ENCODE results near the gene RNF168. TPM values are rescaled to one million over a fixed set of nuclear protein-coding genes. Genes with fewer than 3 reads are reported as not detected.

RNF168 gene
- total RNA-seq, 1 experiment from 2014 or later: 65.5 TPM

GRCh38 chr3:196499807-196500524 lies 3.6 kb downstream of the RNF168 start:
- H3K27ac ChIP-seq (ENCODE audit: insufficient read length, low read depth, low read length): peak overlapping the region; percentile 32

More at GRCh38 chr3:196499807-196500524, 3.6 kb downstream of the RNF168 start:
- no peaks in the 10 kb centered on the region for H4K20me1 ChIP-seq (ENCODE audit: control insufficient read depth, insufficient read depth, insufficient read length)
- WGBS (ENCODE audit: extremely low coverage, insufficient read length, low lambda C conversion rate): no CpG with 5 or more reads among the region's 11 CpGs
- H2BK15ac ChIP-seq (ENCODE audit: low read depth, low read length): no peak overlapping the region
- H2BK5ac ChIP-seq (ENCODE audit: insufficient read length, low read length): no peak overlapping the region
- H3K23me2 ChIP-seq (ENCODE audit: insufficient read length, low read depth, low read length, poor library complexity, severe bottlenecking): peaks cover 9% of the 10 kb centered on the region
- H3K9ac ChIP-seq (ENCODE audit: extremely low read depth, insufficient read length, low read length): peak overlapping the region; percentile 36
- Mint-ChIP-seq H3K4me3 (peak overlapping the region; percentile 98 to 100), H3K36me3 (ENCODE audit: insufficient read depth in 1 of 3, low read depth in 3 of 3) (peaks cover 33 to 36% (median 34%) of the 10 kb centered on the region in 3 experiments), H3K27ac (peak overlapping the region; percentile 2 to 79 (median 67); a peak in 5 of 7 replicates), H3K4me1 (peaks cover 23 to 31% of the 10 kb centered on the region in 2 experiments), H3K27me3 (ENCODE audit: low read depth) (no peaks in the 10 kb centered on the region), H3K9me3 (no peaks in the 10 kb centered on the region)
- peaks cover 4% of the 10 kb centered on the region for H3K79me1 ChIP-seq (ENCODE audit: insufficient read depth, low read depth, low read length, poor library complexity, severe bottlenecking)
- H3T11ph ChIP-seq (ENCODE audit: low read length): no peak overlapping the region
- H2BK12ac ChIP-seq (ENCODE audit: insufficient read length, low read depth, low read length): no peak overlapping the region
- no peak for TF ChIP-seq CTCF (conservative IDR thresholded peaks at IDR 0.05)
- H3K14ac ChIP-seq (ENCODE audit: insufficient read depth, low read length): no peak overlapping the region
- peak overlapping the region; percentile 75 for H3K4me2 ChIP-seq (ENCODE audit: insufficient read depth, insufficient read length, low read length)
- H3K9me3 ChIP-seq (ENCODE audit: control insufficient read depth, low read depth, low read length): no peaks in the 10 kb centered on the region
- no peak overlapping the region for H3K56ac ChIP-seq (ENCODE audit: insufficient read length, low read depth, low read length)
- H4K5ac ChIP-seq (ENCODE audit: insufficient read length, low read depth, low read length): no peak overlapping the region
- DNase-seq: no peak
- no peak overlapping the region for H2BK20ac ChIP-seq (ENCODE audit: low read depth, low read length, poor library complexity, severe bottlenecking)
- H3K79me2 ChIP-seq (ENCODE audit: insufficient read depth, low read length): peaks cover 53% of the 10 kb centered on the region
- no peak overlapping the region for H4K8ac ChIP-seq (replicated peaks; ENCODE audit: insufficient read length, low read depth, low read length)
- no peak overlapping the region for H2AFZ ChIP-seq (ENCODE audit: low read length)
- no peak overlapping the region for H4K91ac ChIP-seq (ENCODE audit: insufficient read length, low read depth, low read length)
- no peak overlapping the region for H2BK120ac ChIP-seq (ENCODE audit: low read depth, low read length, poor library complexity, severe bottlenecking)
- H3K4me1 ChIP-seq (ENCODE audit: insufficient read depth, low read length): no peaks in the 10 kb centered on the region
- H3K23ac ChIP-seq (ENCODE audit: insufficient read length, low read depth, low read length): no peak overlapping the region
- H3K4ac ChIP-seq (ENCODE audit: low read depth, low read length): no peak overlapping the region
- H2AK5ac ChIP-seq (ENCODE audit: insufficient read length, low read length): no peak overlapping the region
- no peaks in the 10 kb centered on the region for H3K27me3 ChIP-seq (ENCODE audit: insufficient read depth, low read length)
- no peak overlapping the region for H3K18ac ChIP-seq (ENCODE audit: insufficient read length, low read depth, low read length)

Measured in H9 (cell line).